ENCODE results near the gene CNN2. TPM values are rescaled to one million over a fixed set of nuclear protein-coding genes. Genes with fewer than 3 reads are reported as not detected.

The CNN2 gene
- total and polyA plus RNA-seq, 9 donors: 31.3 to 64.9 (median 53.7) TPM

- peaks cover 21% of the 10 kb centered on the region for H3K4me1 ChIP-seq (ENCODE audit: control insufficient read depth, insufficient read depth, low read length)
- WGBS (ENCODE audit: insufficient coverage): 81% methylated on average over 23 of the region's 30 CpGs
- DNase-seq: no peak
These were observed 46.9 kb downstream of the CNN2 start for GRCh38 chr19:1073063-1073955.

GRCh38 chr19:1073956-1074517 lies 47.6 kb downstream of the CNN2 start:
- H3K36me3 ChIP-seq (ENCODE audit: control insufficient read depth, insufficient read depth, low read length): no peaks in the 10 kb centered on the region
- peaks cover 21% of the 10 kb centered on the region for H3K4me1 ChIP-seq (ENCODE audit: control insufficient read depth, insufficient read depth, low read length)
- no peak overlapping the region for H3K27ac ChIP-seq (ENCODE audit: low read length)
- DNase-seq: no peak
- 81% methylated on average over 21 of the region's 28 CpGs for WGBS (ENCODE audit: insufficient coverage)
- no peak overlapping the region for H3K4me3 ChIP-seq (ENCODE audit: low read length)
- H3K27me3 ChIP-seq (ENCODE audit: control insufficient read depth, insufficient read depth, low read length): peaks cover 42% of the 10 kb centered on the region
- no peaks in the 10 kb centered on the region for H3K9me3 ChIP-seq (replicated peaks; ENCODE audit: control insufficient read depth, low read depth, low read length)

More at GRCh38 chr19:1073063-1073955, 46.9 kb downstream of the CNN2 start:
- Histone ChIP-seq H3K9me3 (replicated peaks; ENCODE audit: control insufficient read depth, low read depth, low read length) (no peaks in the 10 kb centered on the region), H3K27me3 (ENCODE audit: control insufficient read depth, insufficient read depth, low read length) (peaks cover 50% of the 10 kb centered on the region), H3K4me3 (ENCODE audit: low read length) (no peak overlapping the region), H3K36me3 (ENCODE audit: control insufficient read depth, insufficient read depth, low read length) (no peaks in the 10 kb centered on the region), H3K27ac (ENCODE audit: low read length) (no peak overlapping the region)

GRCh38 chr19:1074544-1075283 lies 48.3 kb downstream of the CNN2 start:
- H3K36me3 ChIP-seq (ENCODE audit: control insufficient read depth, insufficient read depth, low read length): no peaks in the 10 kb centered on the region
- peaks cover 17% of the 10 kb centered on the region for H3K4me1 ChIP-seq (ENCODE audit: control insufficient read depth, insufficient read depth, low read length)
- H3K27ac ChIP-seq (ENCODE audit: low read length): no peak overlapping the region

GRCh38 chr19:1076046-1076386 lies 49.6 kb downstream of the CNN2 start:
- no peak for DNase-seq
- no peaks in the 10 kb centered on the region for H3K36me3 ChIP-seq (ENCODE audit: control insufficient read depth, insufficient read depth, low read length)
- peaks cover 12% of the 10 kb centered on the region for H3K4me1 ChIP-seq (ENCODE audit: control insufficient read depth, insufficient read depth, low read length)
- H3K27me3 ChIP-seq (ENCODE audit: control insufficient read depth, insufficient read depth, low read length): peaks cover 23% of the 10 kb centered on the region
- WGBS (ENCODE audit: insufficient coverage): 78% methylated on average over 3 of the region's 4 CpGs
- no peak overlapping the region for H3K4me3 ChIP-seq (ENCODE audit: low read length)
- H3K9me3 ChIP-seq (replicated peaks; ENCODE audit: control insufficient read depth, low read depth, low read length): no peaks in the 10 kb centered on the region
- no peak overlapping the region for H3K27ac ChIP-seq (ENCODE audit: low read length)

More at GRCh38 chr19:1074544-1075283, 48.3 kb downstream of the CNN2 start:
- no peak overlapping the region for H3K4me3 ChIP-seq (ENCODE audit: low read length)
- 69% methylated on average over 39 of the region's 54 CpGs for WGBS (ENCODE audit: insufficient coverage)
- DNase-seq: peak; percentile 59
- peaks cover 36% of the 10 kb centered on the region for H3K27me3 ChIP-seq (ENCODE audit: control insufficient read depth, insufficient read depth, low read length)
- H3K9me3 ChIP-seq (replicated peaks; ENCODE audit: control insufficient read depth, low read depth, low read length): no peaks in the 10 kb centered on the region

GRCh38 chr19:1076951-1077350 lies 50.5 kb downstream of the CNN2 start:
- no peak overlapping the region for H3K27ac ChIP-seq (ENCODE audit: low read length)
- no peaks in the 10 kb centered on the region for H3K36me3 ChIP-seq (ENCODE audit: control insufficient read depth, insufficient read depth, low read length)
- peaks cover 16% of the 10 kb centered on the region for H3K27me3 ChIP-seq (ENCODE audit: control insufficient read depth, insufficient read depth, low read length)
- peak; percentile 65 for DNase-seq
- H3K4me3 ChIP-seq (ENCODE audit: low read length): no peak overlapping the region
- 62% methylated on average over 12 of the region's 16 CpGs for WGBS (ENCODE audit: insufficient coverage)
- no peaks in the 10 kb centered on the region for H3K9me3 ChIP-seq (replicated peaks; ENCODE audit: control insufficient read depth, low read depth, low read length)
- H3K4me1 ChIP-seq (ENCODE audit: control insufficient read depth, insufficient read depth, low read length): peaks cover 14% of the 10 kb centered on the region

- no peaks in the 10 kb centered on the region for H3K27me3 ChIP-seq (ENCODE audit: control insufficient read depth, insufficient read depth, low read length)
- H3K9me3 ChIP-seq (replicated peaks; ENCODE audit: control insufficient read depth, low read depth, low read length): no peaks in the 10 kb centered on the region
- no peak overlapping the region for H3K4me3 ChIP-seq (ENCODE audit: low read length)
- H3K27ac ChIP-seq (ENCODE audit: low read length): no peak overlapping the region
- DNase-seq: no peak
- no peaks in the 10 kb centered on the region for H3K36me3 ChIP-seq (ENCODE audit: control insufficient read depth, insufficient read depth, low read length)
- 89% methylated on average over 41 of the region's 45 CpGs for WGBS (ENCODE audit: insufficient coverage)
- H3K4me1 ChIP-seq (ENCODE audit: control insufficient read depth, insufficient read depth, low read length): peaks cover 32% of the 10 kb centered on the region
These were observed 53.2 kb downstream of the CNN2 start for GRCh38 chr19:1079566-1080111.

- H3K27me3 ChIP-seq (ENCODE audit: control insufficient read depth, insufficient read depth, low read length): no peaks in the 10 kb centered on the region
- peaks cover under 1% of the 10 kb centered on the region for H3K36me3 ChIP-seq (ENCODE audit: control insufficient read depth, insufficient read depth, low read length)
- H3K9me3 ChIP-seq (replicated peaks; ENCODE audit: control insufficient read depth, low read depth, low read length): no peaks in the 10 kb centered on the region
- no peak for DNase-seq
- H3K4me1 ChIP-seq (ENCODE audit: control insufficient read depth, insufficient read depth, low read length): peaks cover 33% of the 10 kb centered on the region
- WGBS (ENCODE audit: insufficient coverage): 92% methylated on average over 42 of the region's 50 CpGs
- H3K27ac ChIP-seq (ENCODE audit: low read length): no peak overlapping the region
- no peak overlapping the region for H3K4me3 ChIP-seq (ENCODE audit: low read length)
These were observed 54.2 kb downstream of the CNN2 start for GRCh38 chr19:1080360-1081161.

- no peak overlapping the region for H3K4me3 ChIP-seq (ENCODE audit: low read length)
- H3K27ac ChIP-seq (ENCODE audit: low read length): peak overlapping the region; percentile 35
- no peak for DNase-seq
- WGBS (ENCODE audit: insufficient coverage): 60% methylated on average over 58 of the region's 58 CpGs
- H3K4me1 ChIP-seq (ENCODE audit: control insufficient read depth, insufficient read depth, low read length): peaks cover 39% of the 10 kb centered on the region
- peaks cover 9% of the 10 kb centered on the region for H3K36me3 ChIP-seq (ENCODE audit: control insufficient read depth, insufficient read depth, low read length)
- no peaks in the 10 kb centered on the region for H3K9me3 ChIP-seq (replicated peaks; ENCODE audit: control insufficient read depth, low read depth, low read length)
- H3K27me3 ChIP-seq (ENCODE audit: control insufficient read depth, insufficient read depth, low read length): no peaks in the 10 kb centered on the region
These were observed 55.1 kb downstream of the CNN2 start for GRCh38 chr19:1081301-1082164.
